Glomerular visceral epithelial cell (primary cell): ENCODE results near the gene RFX2.
"Not testable (repeated sequence)": the region's sequence is repeated elsewhere in the genome, so short reads cannot be mapped to it uniquely, and the experiment has no call there.

Experiments used
- DNase-seq: peaks from one replicate; pipeline ENCODE4 v3.0.0-alpha.2; 2016; ENCODE audit errors: extremely low spot score

RFX2 gene

GRCh38 chr19:6110360-6110977, at the start of gene RFX2:
Gene RFX2, minus strand, starts transcription at chr19:6110500. Its CDS starts 63,004 bp downstream, at chr19:6047496.
- DNase-seq = peak; percentile 99

GRCh38 chr19:6156033-6156432, 45.7 kb upstream of the RFX2 start:
- DNase-seq = no peak

DNA sequence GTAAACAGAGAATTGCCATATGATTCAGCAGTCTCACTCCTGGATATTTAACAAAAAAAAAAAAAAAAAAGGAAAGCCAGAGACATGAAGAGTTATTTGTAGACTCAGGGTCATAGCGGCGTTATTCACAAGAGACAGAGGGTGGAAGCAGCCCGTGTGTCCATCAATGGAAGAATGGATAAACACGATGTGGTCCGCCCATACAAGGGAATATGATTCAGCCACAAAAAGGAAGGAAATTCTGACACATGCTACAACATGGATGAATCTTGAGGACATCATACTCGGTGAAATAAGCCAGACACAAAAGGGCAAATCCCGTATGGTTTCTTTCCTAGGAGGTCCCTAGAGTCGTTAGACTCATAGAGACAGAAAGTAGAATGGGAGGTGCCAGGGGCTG, 40.0 kb upstream of the RFX2 start:
- DNase-seq = no peak

GRCh38 chr19:6141217-6141616, 30.9 kb upstream of the RFX2 start:
- DNase-seq = no peak

DNA sequence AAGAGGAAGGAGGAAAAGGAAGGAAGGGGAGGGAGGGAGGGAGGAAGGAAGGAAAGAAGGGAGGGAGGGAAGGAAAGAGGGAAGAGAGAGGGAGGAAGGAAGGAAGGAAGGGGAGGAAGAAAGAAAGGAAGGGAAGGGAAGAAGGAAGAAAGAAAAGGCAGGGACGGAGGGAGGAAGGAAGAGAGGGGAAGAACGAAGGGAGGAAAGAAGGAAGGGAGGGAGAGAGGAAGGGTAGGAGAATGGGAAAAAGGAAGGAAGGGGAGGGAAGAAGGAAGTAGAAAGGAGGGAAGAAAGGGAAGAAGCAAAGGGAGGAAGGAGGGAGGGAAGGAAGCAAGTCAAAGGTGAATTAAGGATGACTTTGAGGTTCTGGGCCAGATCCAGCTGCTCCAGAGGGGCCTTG, 28.2 kb upstream of the RFX2 start:
- no peak for DNase-seq

- peak; percentile 10 for DNase-seq
Observed at GRCh38 chr19:6138066-6138465, 27.8 kb upstream of the RFX2 start.

- DNase-seq = no peak
Observed at GRCh38 chr19:6133231-6133630, 22.9 kb upstream of the RFX2 start.

GRCh38 chr19:6132482-6132881, 22.2 kb upstream of the RFX2 start:
- DNase-seq = no peak

GRCh38 chr19:6127716-6128335, 17.5 kb upstream of the RFX2 start:
- DNase-seq = no peak

DNA sequence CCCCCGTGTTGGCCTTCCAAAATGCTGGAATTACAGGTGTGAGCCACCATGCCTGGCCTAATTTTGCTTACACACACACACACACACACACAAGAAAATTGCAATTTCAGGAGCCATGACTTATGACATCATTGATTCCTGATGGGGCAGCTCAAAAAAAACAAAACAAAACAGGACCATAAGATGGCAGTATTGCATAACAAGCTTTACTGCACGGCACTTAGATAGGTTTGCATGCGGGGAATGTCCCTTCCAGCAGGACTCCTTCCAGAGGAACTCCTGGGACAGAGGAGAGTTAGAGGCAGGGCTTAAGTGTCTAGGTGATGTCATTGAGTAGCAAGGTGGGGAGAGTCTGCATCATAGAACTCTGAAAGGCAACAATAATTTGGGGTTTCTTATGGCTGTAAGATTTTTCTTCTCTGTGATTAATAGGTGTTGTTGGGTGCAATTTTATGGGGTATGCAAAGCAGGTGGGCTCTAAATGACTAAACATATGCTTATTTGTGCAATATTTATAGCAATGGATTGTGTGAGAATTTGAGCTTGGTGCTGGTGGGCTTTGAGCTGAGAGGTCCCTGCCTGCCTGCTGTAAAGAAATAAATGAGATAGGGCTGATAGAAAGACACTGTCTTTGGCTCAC, 16.2 kb upstream of the RFX2 start:
- DNase-seq = peak; percentile 69

DNA sequence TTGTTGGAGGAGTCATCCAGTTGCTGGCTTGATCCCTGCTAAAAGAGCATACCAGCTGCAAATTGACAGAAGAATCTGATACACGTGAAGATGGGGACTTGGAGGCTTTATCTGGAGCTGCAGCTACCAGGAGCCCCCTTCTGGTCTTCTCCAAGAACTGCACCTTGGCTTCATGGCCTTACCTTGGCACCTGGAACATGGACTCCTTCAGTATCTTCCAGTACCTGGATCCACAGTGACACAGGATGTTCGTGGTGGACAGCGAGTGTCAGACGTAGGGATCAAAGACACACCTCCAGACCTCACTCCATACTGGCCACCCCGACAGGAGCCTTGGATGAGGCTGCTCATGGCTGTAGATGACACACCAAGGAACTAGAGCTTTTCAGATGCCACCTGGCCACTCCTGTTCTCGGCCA, 15.3 kb upstream of the RFX2 start:
- DNase-seq = peak; percentile 81

- DNase-seq = no peak
Observed at GRCh38 chr19:6119031-6119430, 8.7 kb upstream of the RFX2 start.

GRCh38 chr19:6118043-6118442, 7.7 kb upstream of the RFX2 start:
- DNase-seq = no peak

DNA sequence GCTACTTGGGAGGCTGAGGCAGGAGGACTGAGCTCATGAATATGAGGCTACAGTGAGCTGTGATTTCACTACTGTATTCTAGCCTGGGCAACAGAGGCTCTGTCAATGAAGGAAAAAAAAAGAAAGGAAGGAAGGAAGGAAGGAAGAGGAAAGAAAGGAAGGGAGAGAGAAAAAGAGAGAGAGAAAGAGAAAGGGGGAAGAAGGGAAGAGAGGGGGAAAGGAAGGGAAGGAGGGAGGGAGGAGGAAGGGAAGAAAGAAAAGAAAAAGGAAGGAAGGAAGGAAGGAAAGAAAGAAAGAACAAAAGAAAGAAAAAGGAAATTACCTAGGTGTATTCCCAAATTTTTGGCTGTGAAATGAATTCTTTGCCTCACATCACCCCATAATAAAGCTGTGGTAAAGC, 7.2 kb upstream of the RFX2 start:
- DNase-seq = no peak

DNA sequence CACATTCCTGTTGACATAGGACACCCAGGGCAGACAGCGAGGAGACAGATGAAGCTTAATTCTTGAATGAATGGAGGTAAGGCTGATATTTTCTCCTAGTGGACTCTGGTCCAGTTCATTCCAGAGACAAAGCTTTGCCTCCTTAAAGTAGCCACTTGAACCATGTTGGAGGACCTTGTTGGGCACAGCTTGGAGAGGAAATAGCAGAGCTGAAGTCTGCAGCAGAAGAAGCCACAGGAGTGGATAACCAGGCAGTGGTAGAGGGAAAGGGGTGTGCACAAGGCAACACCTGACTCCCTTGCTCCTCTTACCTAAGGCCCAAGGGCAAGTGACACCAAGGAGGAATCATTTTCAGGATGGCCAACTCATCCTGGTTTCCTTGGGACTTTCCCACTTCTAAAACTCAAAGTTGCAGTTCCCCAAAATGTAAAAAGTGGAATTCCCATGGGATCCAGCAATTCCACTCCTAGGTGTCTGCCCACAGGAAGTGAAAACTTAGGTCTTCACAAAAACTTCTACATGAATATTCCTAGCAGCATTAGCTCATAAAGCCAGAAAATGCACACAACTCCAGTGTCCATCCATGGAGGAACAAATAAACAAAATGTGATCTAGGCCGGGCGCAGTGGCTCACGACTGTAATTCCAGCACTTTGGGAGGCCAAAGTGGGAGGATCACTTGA, 6.6 kb upstream of the RFX2 start:
- no peak for DNase-seq

GRCh38 chr19:6115992-6116391, 5.7 kb upstream of the RFX2 start:
- no peak for DNase-seq

DNA sequence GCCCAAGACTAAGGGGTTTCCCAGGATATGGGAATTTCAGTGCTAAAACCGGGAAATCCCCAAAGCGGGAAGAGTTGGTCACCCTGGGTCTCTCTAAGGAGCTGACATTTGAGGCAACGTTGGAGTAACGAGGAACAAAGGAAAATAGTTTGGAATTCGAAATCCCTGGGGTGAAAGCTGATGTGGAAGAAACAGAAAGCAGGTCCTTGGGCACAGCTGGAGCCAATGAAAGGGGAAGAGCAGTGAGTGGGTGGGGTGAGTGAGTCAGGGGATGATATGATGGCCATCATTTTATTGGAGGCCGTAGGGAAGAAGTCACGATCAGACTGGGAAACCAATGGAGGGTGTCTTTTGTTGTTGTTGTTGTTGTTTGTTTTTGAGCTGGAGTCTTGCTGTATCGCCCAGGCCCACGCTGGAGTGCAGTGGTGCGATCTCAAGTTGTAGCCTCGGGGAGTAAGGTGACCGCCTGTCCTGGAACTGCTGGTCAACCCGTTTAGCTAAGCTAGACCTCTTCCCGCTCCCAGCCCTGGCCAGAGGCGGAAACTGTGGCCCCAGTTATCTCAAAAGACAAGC, 3.4 kb upstream of the RFX2 start:
- DNase-seq = no peak

DNA sequence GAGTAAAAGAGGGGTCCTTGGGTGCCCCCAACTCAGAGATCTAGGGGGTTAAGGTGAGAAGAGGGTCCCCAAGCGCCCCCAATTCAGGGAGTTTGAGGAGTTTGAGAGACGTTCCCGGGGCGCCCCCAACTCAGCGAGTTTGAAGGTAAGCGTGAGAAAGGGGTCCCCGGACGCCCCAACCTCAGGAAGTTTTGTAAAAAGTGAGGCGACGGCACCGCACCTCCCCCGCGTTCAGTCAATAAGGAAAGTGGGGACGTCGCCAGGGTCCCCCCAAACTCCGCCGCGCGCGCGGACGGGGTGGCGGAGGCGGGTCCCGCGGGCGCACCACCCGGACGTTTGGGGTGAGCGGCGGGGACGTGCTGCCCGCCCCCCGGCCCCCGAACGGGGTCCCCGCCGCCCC, 353 bp downstream of the RFX2 start:
- no peak for DNase-seq

- DNase-seq = peak; percentile 61
Observed at GRCh38 chr19:6108721-6109633, 1.3 kb downstream of the RFX2 start.

DNA sequence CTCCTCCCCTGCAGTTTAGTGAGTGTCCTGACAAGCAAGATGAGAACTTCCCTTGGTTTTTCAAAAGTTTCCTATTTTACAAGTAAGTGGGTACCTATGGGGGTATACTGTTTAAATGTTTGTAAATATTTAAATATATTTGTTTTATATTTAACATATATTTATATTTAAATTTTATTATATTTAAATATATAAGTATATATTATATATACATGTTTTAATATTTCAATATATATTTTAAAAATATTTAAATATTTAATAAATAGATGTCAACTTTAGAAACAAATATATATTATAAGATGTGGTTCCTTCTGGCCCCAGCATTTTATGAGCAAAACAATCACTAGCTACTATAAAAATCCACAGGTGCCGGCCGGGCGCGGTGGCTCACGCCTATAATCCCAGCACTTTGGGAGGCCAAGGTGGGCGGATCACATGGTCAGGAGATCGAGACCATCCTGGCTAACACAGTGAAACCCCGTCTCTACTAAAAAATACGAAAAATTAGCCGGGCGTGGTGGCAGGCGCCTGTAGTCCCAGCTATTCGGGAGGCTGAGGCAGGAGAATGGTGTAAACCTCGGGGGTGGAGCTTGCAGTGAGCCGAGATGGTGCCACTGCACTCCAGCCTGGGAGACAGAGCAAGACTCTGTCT, 3.5 kb downstream of the RFX2 start:
- not testable (repeated sequence) for DNase-seq

- no peak for DNase-seq
Observed at GRCh38 chr19:6105444-6105843, 4.9 kb downstream of the RFX2 start.
